ENCODE measurements around the gene NISCH.

The NISCH gene
- long read RNA-seq, full-length matches to known transcripts, result 17 of 48 reads
- long read RNA-seq, partial matches to known transcripts, result 20 of 48 reads
- long read RNA-seq, other reads (novel, unspliced or antisense), result 11 of 48 reads

DNA sequence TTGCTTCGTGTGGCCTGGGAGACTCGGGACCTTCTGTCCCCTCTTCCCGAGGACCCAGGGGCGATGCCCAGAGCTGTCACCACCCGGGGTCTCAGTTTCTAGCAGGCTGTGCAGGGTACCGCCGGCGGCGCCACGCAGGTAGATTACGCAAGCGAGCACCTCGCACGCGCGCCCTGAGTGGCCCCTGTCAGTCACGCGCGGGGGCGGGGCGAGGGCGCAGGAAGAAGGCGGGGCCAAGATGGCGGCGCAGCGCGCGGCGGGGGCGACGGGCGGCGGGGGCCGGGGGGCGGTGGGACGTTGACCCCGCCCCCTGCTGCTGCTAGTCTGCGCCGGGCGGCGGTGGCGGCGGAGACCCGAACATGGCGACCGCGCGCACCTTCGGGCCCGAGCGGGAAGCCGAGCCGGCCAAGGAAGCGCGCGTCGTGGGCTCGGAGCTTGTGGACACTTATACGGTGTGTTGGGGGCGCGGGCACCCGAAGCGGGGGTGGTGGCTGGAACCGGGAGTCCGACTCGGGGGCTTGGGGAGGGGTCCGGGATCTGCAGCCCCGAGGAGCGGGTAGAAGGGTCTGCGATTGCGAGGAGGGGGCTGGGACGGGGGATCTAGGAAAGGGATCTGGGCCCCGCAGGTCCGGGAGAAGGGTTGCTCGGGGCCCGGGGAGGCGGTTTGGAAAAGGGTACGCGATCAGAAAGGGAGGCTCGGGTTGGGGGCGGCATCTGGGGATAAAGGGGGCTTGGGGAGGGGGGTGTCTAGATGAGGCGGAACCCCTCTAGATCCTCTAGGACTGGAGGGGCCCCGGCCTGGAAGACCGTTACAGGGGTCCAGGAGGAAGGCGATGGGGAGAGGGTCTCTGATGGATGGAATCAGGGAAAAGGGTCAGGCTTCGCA lies at the start of gene NISCH:
Gene NISCH, plus strand, starts transcription at position 322 of the 886 bp plus-strand sequence. Its CDS starts 38 bp downstream, at position 360.
- peak within 1 kb of the TSS; percentile 89 for H3K27ac ChIP-seq (replicated peaks)
- DNase-seq (ENCODE audit: low read depth in 1 of 2, low spot score in 1 of 2), result peak; percentile 84 to 87
- H3K27me3 ChIP-seq (ENCODE audit: insufficient read depth, poor library complexity, severe bottlenecking), result no peaks in the 10 kb centered on the region
- peak within 1 kb of the TSS; percentile 77 for H3K4me3 ChIP-seq (replicated peaks; ENCODE audit: insufficient read depth, low read length)
- TF ChIP-seq GABPA (IDR thresholded peaks at IDR 0.05; ENCODE audit: low read depth), result no peak
- TF ChIP-seq POLR2AphosphoS5 (IDR thresholded peaks at IDR 0.05; ENCODE audit: low read depth), result peak; percentile 68
- no peak for TF ChIP-seq REST (IDR thresholded peaks at IDR 0.05; ENCODE audit: insufficient replicate concordance, low read depth)
- TF ChIP-seq CTCF (IDR thresholded peaks at IDR 0.05; ENCODE audit: insufficient read depth, low read length), result no peak

DNA sequence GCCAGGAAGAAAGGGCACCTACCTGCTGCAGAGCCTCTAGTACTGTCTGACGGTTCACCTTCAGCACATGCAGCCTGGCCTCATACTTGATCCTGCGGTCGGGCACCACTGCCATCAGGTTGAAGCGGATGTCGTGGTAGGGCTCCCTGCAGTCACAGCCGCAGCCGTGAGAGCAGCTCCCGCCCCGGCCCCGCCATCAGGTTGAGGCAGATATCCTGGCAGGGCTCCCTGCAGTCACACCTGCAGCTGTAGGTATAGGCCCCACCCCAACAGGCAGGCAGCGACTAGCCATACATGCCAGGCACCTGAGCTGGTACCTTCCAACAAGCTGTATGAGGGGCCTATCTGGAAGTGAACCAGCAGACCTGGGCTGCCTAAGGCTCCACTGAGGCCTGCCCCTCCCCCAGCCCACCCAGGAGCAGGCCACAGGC lies 49.2 kb upstream of the NISCH start:
- TF ChIP-seq CTCF (IDR thresholded peaks at IDR 0.05; ENCODE audit: insufficient read depth, low read length) (no peak), REST (IDR thresholded peaks at IDR 0.05; ENCODE audit: insufficient replicate concordance, low read depth) (no peak), SPI1 (IDR thresholded peaks at IDR 0.05; ENCODE audit: borderline replicate concordance, low read depth) (no peak), GABPA (IDR thresholded peaks at IDR 0.05; ENCODE audit: low read depth) (no peak), POLR2AphosphoS5 (IDR thresholded peaks at IDR 0.05; ENCODE audit: low read depth) (no peak)
- no peak overlapping the region for H3K4me3 ChIP-seq (replicated peaks; ENCODE audit: insufficient read depth, low read length)

DNA sequence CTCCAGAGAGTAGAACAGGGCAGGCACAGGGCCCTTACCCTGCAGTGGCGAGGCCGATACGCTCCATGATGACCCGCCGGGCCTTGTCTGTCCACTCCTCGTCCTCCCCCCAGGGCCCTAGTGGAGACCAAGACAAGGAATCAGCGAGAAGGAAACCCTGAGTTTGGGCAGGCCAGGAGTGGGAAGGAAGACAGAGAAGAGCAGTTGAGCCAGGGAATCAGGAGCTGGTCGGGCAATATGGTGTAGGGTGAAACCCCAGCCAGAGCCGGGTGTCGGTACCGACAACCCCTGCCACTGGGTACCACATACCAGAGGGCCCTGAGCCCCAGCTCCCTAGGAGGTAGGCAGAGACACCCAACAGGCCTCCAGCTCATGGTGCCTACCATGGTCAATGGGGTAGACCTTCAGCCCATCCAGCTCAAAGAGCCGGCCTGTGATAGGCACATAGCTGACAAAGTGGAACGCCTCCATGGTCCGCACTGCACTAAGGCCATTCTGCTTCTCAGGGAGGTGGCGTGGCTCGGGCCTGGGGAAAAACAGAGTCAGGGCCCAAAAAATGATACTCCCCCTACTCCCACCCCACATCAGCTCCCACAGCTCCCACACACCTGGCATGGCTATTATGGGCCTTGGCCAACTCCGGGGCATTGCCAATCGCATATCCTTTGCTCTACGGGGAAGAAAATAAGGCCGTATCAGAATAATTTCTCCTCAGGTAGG lies 48.5 kb upstream of the NISCH start:
- DNase-seq (ENCODE audit: low read depth in 1 of 2, low spot score in 1 of 2), result no peak
- Histone ChIP-seq H3K27me3 (ENCODE audit: insufficient read depth, poor library complexity, severe bottlenecking) (no peaks in the 10 kb centered on the region), H3K27ac (replicated peaks) (no peak overlapping the region), H3K4me3 (replicated peaks; ENCODE audit: insufficient read depth, low read length) (no peak overlapping the region)
- TF ChIP-seq CTCF (IDR thresholded peaks at IDR 0.05; ENCODE audit: insufficient read depth, low read length) (no peak), GABPA (IDR thresholded peaks at IDR 0.05; ENCODE audit: low read depth) (no peak), SPI1 (IDR thresholded peaks at IDR 0.05; ENCODE audit: borderline replicate concordance, low read depth) (no peak), REST (IDR thresholded peaks at IDR 0.05; ENCODE audit: insufficient replicate concordance, low read depth) (no peak), POLR2AphosphoS5 (IDR thresholded peaks at IDR 0.05; ENCODE audit: low read depth) (no peak)

More for the DNA sequence above, 49.2 kb upstream of the NISCH start:
- Histone ChIP-seq H3K27ac (replicated peaks) (no peak overlapping the region), H3K27me3 (ENCODE audit: insufficient read depth, poor library complexity, severe bottlenecking) (no peaks in the 10 kb centered on the region)
- no peak for DNase-seq (ENCODE audit: low read depth in 1 of 2, low spot score in 1 of 2)

Measured in HL-60 (cell line).